IMR-90 (cell line): Measurements from ENCODE around the gene WDR70. TPM values are rescaled to one million over a fixed set of nuclear protein-coding genes. Genes with fewer than 3 reads are reported as not detected.

Experiments used
- ATAC-seq: fragments of 200-7000 bp; cut with Tn5 transposase; 2 replicates; pipeline ENCODE4 v1.9.1; 2020; ENCODE audit warnings: low read depth, mild to moderate bottlenecking, moderate library complexity
- BruUV-seq: library from RNA; stranded (reverse); fragments of 400-500 nt; replicated peaks from 2 replicates; lab custom pipeline; 2021; lab: Mats Ljungman, UMichigan
- CTCF ChIA-PET: fragments of 300-600 bp; formaldehyde crosslinking; extraction: SDS; loops from one replicate; lab custom pipeline; 2021; ENCODE audit warnings: antibody characterized with exemption; lab: Yijun Ruan, JAX
- POLR2A ChIA-PET: fragments of 300-600 bp; sonication (Branson Sonifier 250); formaldehyde crosslinking; loops from one replicate; lab custom pipeline; 2022; ENCODE audit warnings: antibody characterized with exemption; ENCODE audit not compliant: unreplicated experiment; lab: Charles Lee
- DNase-seq: peaks from one replicate; pipeline ENCODE4 v3.0.0; 2013
- H2AFZ ChIP-seq: replicated peaks from 2 replicates; pipeline ENCODE3; 2013; ENCODE audit warnings: low read length, mild to moderate bottlenecking; ENCODE audit not compliant: poor library complexity
- H2AK5ac ChIP-seq: 2 replicates; pipeline ENCODE4 v1.6.1; 2013; ENCODE audit warnings: low read depth, low read length, inconsistent platforms
- H2AK9ac ChIP-seq: replicated peaks from 2 replicates; pipeline ENCODE3; 2013; ENCODE audit warnings: mild to moderate bottlenecking, low read depth, low read length, moderate library complexity; ENCODE audit not compliant: poor library complexity
- H2BK120ac ChIP-seq: 2 replicates; pipeline ENCODE4 v1.6.1; 2013; ENCODE audit warnings: low read depth, low read length, inconsistent platforms
- H2BK15ac ChIP-seq: 3 replicates; pipeline ENCODE4 v1.6.1; 2013; ENCODE audit warnings: low read depth, low read length, inconsistent platforms
- H2BK20ac ChIP-seq: 2 replicates; pipeline ENCODE4 v1.6.1; 2013; ENCODE audit warnings: low read depth, mild to moderate bottlenecking, inconsistent platforms, low read length, moderate library complexity
- H2BK5ac ChIP-seq: 2 replicates; pipeline ENCODE4 v1.6.1; 2013; ENCODE audit warnings: mild to moderate bottlenecking, low read depth, low read length, inconsistent platforms; ENCODE audit not compliant: poor library complexity, severe bottlenecking
- H3K14ac ChIP-seq: replicated peaks from 2 replicates; pipeline ENCODE4 v1.6.1; 2013; ENCODE audit warnings: low read depth, low read length, inconsistent platforms
- H3K18ac ChIP-seq: 2 replicates; pipeline ENCODE4 v1.6.1; 2013; ENCODE audit warnings: low read depth, low read length, control low read depth
- H3K23ac ChIP-seq: 2 replicates; pipeline ENCODE4 v1.6.1; 2013; ENCODE audit warnings: low read depth, low read length, inconsistent platforms
- H3K27ac ChIP-seq: 2 replicates; pipeline ENCODE4 v1.5.1; 2013; ENCODE audit warnings: mild to moderate bottlenecking, control low read depth, low read length; ENCODE audit not compliant: insufficient read depth
- H3K27me3 ChIP-seq: 2 replicates; pipeline ENCODE4 v1.6.1; 2013; ENCODE audit warnings: low read length; ENCODE audit not compliant: control insufficient read depth, insufficient read depth
- H3K36me3 ChIP-seq: 2 replicates; pipeline ENCODE4 v1.6.1; 2013; ENCODE audit warnings: low read length, mixed read lengths; ENCODE audit not compliant: control insufficient read depth, insufficient read depth
- H3K4ac ChIP-seq: 2 replicates; pipeline ENCODE4 v1.6.1; 2013; ENCODE audit warnings: low read depth, low read length, inconsistent platforms
- H3K4me1 ChIP-seq: 2 replicates; pipeline ENCODE4 v1.6.1; 2013; ENCODE audit warnings: low read length, mixed read lengths; ENCODE audit not compliant: control insufficient read depth, insufficient read depth
- H3K4me2 ChIP-seq: 2 replicates; pipeline ENCODE4 v1.6.1; 2013; ENCODE audit warnings: low read depth, mild to moderate bottlenecking, control low read depth, low read length, moderate library complexity
- H3K4me3 ChIP-seq: 2 replicates; pipeline ENCODE4 v1.5.1; 2013; ENCODE audit warnings: low read depth, mild to moderate bottlenecking, control low read depth, low read length, moderate library complexity; ENCODE audit not compliant: insufficient read depth
- H3K56ac ChIP-seq: 2 replicates; pipeline ENCODE4 v1.6.1; 2013; ENCODE audit warnings: low read length, inconsistent platforms; ENCODE audit not compliant: insufficient read depth; ENCODE audit errors: extremely low read depth
- H3K79me1 ChIP-seq, 2 experiments: 2 replicates each; pipeline ENCODE4 v1.6.1; 2013; ENCODE audit warnings: low read length in 2 of 2, inconsistent platforms in 1 of 2, low read depth in 1 of 2
- H3K9ac ChIP-seq: 2 replicates; pipeline ENCODE4 v1.6.1; 2013; ENCODE audit warnings: low read depth, low read length, control low read depth
- H3K9me1 ChIP-seq: 2 replicates; pipeline ENCODE4 v1.6.1; 2013; ENCODE audit warnings: low read length, inconsistent platforms; ENCODE audit not compliant: insufficient read depth
- H3K9me3 ChIP-seq: 2 replicates; pipeline ENCODE4 v1.6.1; 2013; ENCODE audit warnings: low read length; ENCODE audit not compliant: control insufficient read depth, insufficient read depth
- H4K20me1 ChIP-seq: 2 replicates; pipeline ENCODE4 v1.6.1; 2013; ENCODE audit warnings: low read length, inconsistent platforms; ENCODE audit not compliant: insufficient read depth
- H4K5ac ChIP-seq: 2 replicates; pipeline ENCODE4 v1.6.1; 2013; ENCODE audit warnings: mild to moderate bottlenecking, low read depth, low read length, control low read depth
- H4K8ac ChIP-seq, 2 experiments: 2 replicates each; pipeline ENCODE4 v1.6.1; 2013; ENCODE audit warnings: low read depth in 2 of 2, low read length in 2 of 2, control low read depth in 1 of 2, inconsistent platforms in 1 of 2
- H4K91ac ChIP-seq: 2 replicates; pipeline ENCODE4 v1.6.1; 2013; ENCODE audit warnings: low read depth, low read length, inconsistent platforms; ENCODE audit not compliant: insufficient read depth
- BHLHE40 ChIP-seq: fragments of 150-350 bp; IDR thresholded peaks from 2 replicates; pipeline ENCODE4 v1.6.1; 2016; ENCODE audit warnings: mild to moderate bottlenecking, low read depth, low read length
- MAZ ChIP-seq: IDR thresholded peaks from 2 replicates; pipeline ENCODE4 v1.6.1; 2012; ENCODE audit warnings: low read depth, mild to moderate bottlenecking, low read length, improper control_type of control experiment, moderate library complexity, borderline replicate concordance
- MXI1 ChIP-seq: IDR thresholded peaks from 2 replicates; pipeline ENCODE4 v1.6.1; 2012; ENCODE audit warnings: low read depth, mild to moderate bottlenecking, low read length, moderate library complexity, borderline replicate concordance
- POLR2A ChIP-seq: IDR thresholded peaks from 2 replicates; pipeline ENCODE4 v1.6.1; 2012; ENCODE audit warnings: mild to moderate bottlenecking, low read depth, low read length
- RAD21 ChIP-seq: IDR thresholded peaks from 2 replicates; pipeline ENCODE4 v1.6.1; 2012; ENCODE audit warnings: low read length, improper control_type of control experiment
- RCOR1 ChIP-seq: IDR thresholded peaks from 2 replicates; pipeline ENCODE4 v1.6.1; 2012; ENCODE audit warnings: mild to moderate bottlenecking, low read length, improper control_type of control experiment; ENCODE audit not compliant: insufficient replicate concordance
- RFX5 ChIP-seq: IDR thresholded peaks from 2 replicates; pipeline ENCODE4 v1.8.0; 2012; ENCODE audit warnings: low read depth, mild to moderate bottlenecking, low read length, moderate library complexity
- WGBS, 2 experiments: methylation state at CpG; one replicate each; pipeline versions ENCODE4 v1.1.5 to v1.1.7; 2013; ENCODE audit warnings: missing lambda C conversion rate in 2 of 2; ENCODE audit not compliant: insufficient read length in 1 of 2; ENCODE audit errors: extremely low coverage in 2 of 2; 5-methylcytosine and 5-hydroxymethylcytosine counted together
- dilution Hi-C: fragments of 300-500 bp; cut with HindIII; formaldehyde crosslinking; loops from one replicate; pipeline ENCODE4 v1.14.3; 2018; ENCODE audit warnings: low sequenced_read_pairs; ENCODE audit not compliant: unreplicated experiment
- in situ Hi-C: fragments of 300-500 bp; cut with MboI; formaldehyde crosslinking; loops from 3 replicates; pipeline ENCODE4 v1.14.3; 2019; ENCODE audit warnings: low sequenced_read_pairs, inconsistent platforms, mixed read lengths
- intact Hi-C: fragments of 100-400 bp; cut with micrococcal nuclease; formaldehyde crosslinking; loops from 2 replicates; pipeline ENCODE4 v1.10.0; 2022
- polyA plus RNA-seq, 3 experiments: library from polyadenylated mRNA; depleted of rRNA; stranded (reverse); fragments of >200 nt; gene quantifications; 2 replicates each; pipeline ENCODE4 v1.2.3, GENCODE V29; 2012; ENCODE audit warnings: low replicate concordance in 1 of 3
- total RNA-seq: library from RNA; depleted of rRNA; stranded (reverse); fragments of >200 nt; gene quantifications from 2 replicates; pipeline ENCODE4 v1.2.3, GENCODE V29; 2012
- TF ChIP-seq, protein P1 (sequence below): fragments of 150-350 bp; IDR thresholded peaks from 2 replicates; pipeline ENCODE4 v1.6.1; 2017; ENCODE audit warnings: mild to moderate bottlenecking, antibody characterized with exemption, low read length, low read depth

Gene WDR70
- total and polyA plus RNA-seq, 2 of the 4 experiments (the other 2 are of a cell fraction) = 16.7 to 29.9 TPM

- peaks cover 3% of the 10 kb centered on the region; the same call in 1 of the 2 replicates for H3K9me1 ChIP-seq
- no peak overlapping the region for H3K23ac ChIP-seq
- no peak overlapping the region for H2BK5ac ChIP-seq
- peak overlapping the region; percentile 49; the same call in 1 of the 2 replicates for H2BK120ac ChIP-seq
- H4K8ac ChIP-seq = peak overlapping the region in 1 of 2 experiments; percentile 19; a peak in 1 of 4 replicates
- no peak overlapping the region for H3K27ac ChIP-seq
- BruUV-seq = no TSS peak
- H3K14ac ChIP-seq = peak overlapping the region; percentile 57; the same call in 1 of the 2 replicates
- no peaks in the 10 kb centered on the region for H3K27me3 ChIP-seq
- H3K56ac ChIP-seq = no peak overlapping the region
- no peak overlapping the region for H3K9ac ChIP-seq
- no peak overlapping the region for H3K4me2 ChIP-seq
- peak overlapping the region; percentile 72 for H2AFZ ChIP-seq
- H3K4me3 ChIP-seq = no peak overlapping the region
- no peaks in the 10 kb centered on the region for H4K20me1 ChIP-seq
- ChIA-PET CTCF (no interaction called here), POLR2A (no interaction called here)
- dilution Hi-C loops (no loop called here), intact Hi-C loops (no loop called here), in situ Hi-C loops (no loop called here)
- peak overlapping the region; percentile 56; the same call in 1 of the 2 replicates for H2BK20ac ChIP-seq
- TF ChIP-seq BHLHE40 (no peak), MAZ (no peak), POLR2A (no peak), RFX5 (no peak), RCOR1 (no peak), MXI1 (no peak), RAD21 (no peak)
- TF ChIP-seq, protein P1, sequence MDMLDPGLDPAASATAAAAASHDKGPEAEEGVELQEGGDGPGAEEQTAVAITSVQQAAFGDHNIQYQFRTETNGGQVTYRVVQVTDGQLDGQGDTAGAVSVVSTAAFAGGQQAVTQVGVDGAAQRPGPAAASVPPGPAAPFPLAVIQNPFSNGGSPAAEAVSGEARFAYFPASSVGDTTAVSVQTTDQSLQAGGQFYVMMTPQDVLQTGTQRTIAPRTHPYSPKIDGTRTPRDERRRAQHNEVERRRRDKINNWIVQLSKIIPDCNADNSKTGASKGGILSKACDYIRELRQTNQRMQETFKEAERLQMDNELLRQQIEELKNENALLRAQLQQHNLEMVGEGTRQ = no peak
- H3K9me3 ChIP-seq = no peaks in the 10 kb centered on the region
- peaks cover 9% of the 10 kb centered on the region for H3K4me1 ChIP-seq
- H2AK5ac ChIP-seq = peak overlapping the region; percentile 53
- no peak overlapping the region for H3K18ac ChIP-seq
- ATAC-seq (peak; percentile 61), DNase-seq (peak; percentile 45)
- 86% methylated on average over 2 of the region's 7 CpGs; no CpG with 5 or more reads in 1 of the 2 experiments for WGBS, 2 experiments
- peak overlapping the region; percentile 64; the same call in 1 of the 2 replicates for H3K4ac ChIP-seq
- H2BK15ac ChIP-seq = no peak overlapping the region
- H3K79me1 ChIP-seq = no peaks in the 10 kb centered on the region
- H4K5ac ChIP-seq = no peak overlapping the region
- H3K36me3 ChIP-seq = no peaks in the 10 kb centered on the region
- H2AK9ac ChIP-seq = no peak overlapping the region
- H4K91ac ChIP-seq = no peak overlapping the region
Measured at GRCh38 chr5:37776826-37777225, 397.7 kb downstream of the WDR70 start.
